Activated CD4-positive, alpha-beta T cell treated with anti-CD3 and anti-CD28 coated beads, Interleukin-2, amount 50 U/mL, for 1 hour (primary cell): Measurements from ENCODE around the gene MAP3K7.

ENCODE experiments used
- DNase-seq: peaks from one replicate; pipeline ENCODE4 v3.0.0-alpha.2; 2020

MAP3K7 gene

GRCh38 chr6:90523779-90524310 lies 63.0 kb downstream of the MAP3K7 start:
- no peak for DNase-seq

- DNase-seq, result no peak
Measured at GRCh38 chr6:90521955-90522354, 64.9 kb downstream of the MAP3K7 start.

GRCh38 chr6:90516074-90516660 lies 70.7 kb downstream of the MAP3K7 start:
- DNase-seq, result no peak

GRCh38 chr6:90514496-90514895 lies 72.4 kb downstream of the MAP3K7 start:
- no peak for DNase-seq

- DNase-seq, result no peak
Measured at GRCh38 chr6:90508753-90509152, 78.1 kb downstream of the MAP3K7 start.

GRCh38 chr6:90502866-90503407 lies 83.9 kb downstream of the MAP3K7 start:
- DNase-seq, result no peak

- DNase-seq, result no peak
Measured at GRCh38 chr6:90502381-90502780, 84.5 kb downstream of the MAP3K7 start.

GRCh38 chr6:90500458-90500857 lies 86.4 kb downstream of the MAP3K7 start:
- no peak for DNase-seq

GRCh38 chr6:90497411-90497810 lies 89.5 kb downstream of the MAP3K7 start:
- DNase-seq, result no peak

- no peak for DNase-seq
Measured at GRCh38 chr6:90496258-90497016, 90.4 kb downstream of the MAP3K7 start.

- no peak for DNase-seq
Measured at GRCh38 chr6:90495216-90495817, 91.6 kb downstream of the MAP3K7 start.

- no peak for DNase-seq
Measured at GRCh38 chr6:90494067-90494780, 92.6 kb downstream of the MAP3K7 start.

- DNase-seq, result no peak
Measured at GRCh38 chr6:90493332-90493731, 93.5 kb downstream of the MAP3K7 start.

GRCh38 chr6:90492798-90493197 lies 94.1 kb downstream of the MAP3K7 start:
- DNase-seq, result no peak

GRCh38 chr6:90492369-90492768 lies 94.5 kb downstream of the MAP3K7 start:
- no peak for DNase-seq

GRCh38 chr6:90490030-90490716 lies 96.7 kb downstream of the MAP3K7 start:
- DNase-seq, result no peak

GRCh38 chr6:90488816-90489215 lies 98.1 kb downstream of the MAP3K7 start:
- DNase-seq, result no peak

GRCh38 chr6:90485635-90486277 lies 101.1 kb downstream of the MAP3K7 start:
- no peak for DNase-seq

- no peak for DNase-seq
Measured at GRCh38 chr6:90484903-90485302, 102.0 kb downstream of the MAP3K7 start.

GRCh38 chr6:90484385-90484784 lies 102.5 kb downstream of the MAP3K7 start:
- DNase-seq, result no peak

- no peak for DNase-seq
Measured at GRCh38 chr6:90483956-90484355, 102.9 kb downstream of the MAP3K7 start.
